ENCODE results near the gene SUPT3H.

Gene SUPT3H

GRCh38 chr6:45265246-45265645 is 112.5 kb downstream of the SUPT3H start:
- Mint-ChIP-seq H3K36me3 (ENCODE audit: low read depth) (no peaks in the 10 kb centered on the region), H3K27ac (no peak overlapping the region), H3K27me3 (ENCODE audit: low read depth, poor library complexity) (no peaks in the 10 kb centered on the region), H3K9me3 (no peaks in the 10 kb centered on the region), H3K4me3 (no peak overlapping the region), H3K4me1 (no peaks in the 10 kb centered on the region)
- no peak for DNase-seq
- TF ChIP-seq, protein P1, sequence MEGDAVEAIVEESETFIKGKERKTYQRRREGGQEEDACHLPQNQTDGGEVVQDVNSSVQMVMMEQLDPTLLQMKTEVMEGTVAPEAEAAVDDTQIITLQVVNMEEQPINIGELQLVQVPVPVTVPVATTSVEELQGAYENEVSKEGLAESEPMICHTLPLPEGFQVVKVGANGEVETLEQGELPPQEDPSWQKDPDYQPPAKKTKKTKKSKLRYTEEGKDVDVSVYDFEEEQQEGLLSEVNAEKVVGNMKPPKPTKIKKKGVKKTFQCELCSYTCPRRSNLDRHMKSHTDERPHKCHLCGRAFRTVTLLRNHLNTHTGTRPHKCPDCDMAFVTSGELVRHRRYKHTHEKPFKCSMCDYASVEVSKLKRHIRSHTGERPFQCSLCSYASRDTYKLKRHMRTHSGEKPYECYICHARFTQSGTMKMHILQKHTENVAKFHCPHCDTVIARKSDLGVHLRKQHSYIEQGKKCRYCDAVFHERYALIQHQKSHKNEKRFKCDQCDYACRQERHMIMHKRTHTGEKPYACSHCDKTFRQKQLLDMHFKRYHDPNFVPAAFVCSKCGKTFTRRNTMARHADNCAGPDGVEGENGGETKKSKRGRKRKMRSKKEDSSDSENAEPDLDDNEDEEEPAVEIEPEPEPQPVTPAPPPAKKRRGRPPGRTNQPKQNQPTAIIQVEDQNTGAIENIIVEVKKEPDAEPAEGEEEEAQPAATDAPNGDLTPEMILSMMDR (IDR thresholded peaks at IDR 0.05), result no peak

DNA sequence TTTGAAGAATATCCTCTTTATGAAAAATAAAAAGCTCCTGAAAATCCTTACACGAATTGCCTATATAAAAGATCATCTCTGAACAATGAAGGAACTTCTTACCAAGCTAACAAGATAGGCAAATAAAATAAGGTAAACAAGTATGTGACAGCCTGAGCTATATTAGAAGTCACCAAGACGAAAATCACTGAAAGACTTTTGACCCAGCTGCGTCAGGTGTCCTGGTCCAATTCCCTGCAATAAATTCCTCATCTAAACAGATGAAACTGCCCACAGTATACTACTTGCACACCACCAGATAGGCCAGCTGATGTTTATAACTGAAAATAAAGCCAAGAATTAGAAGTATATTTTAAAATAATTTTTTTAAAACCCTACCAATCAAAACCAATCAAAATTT is 117.0 kb downstream of the SUPT3H start:
- no peaks in the 10 kb centered on the region for H3K4me1 Mint-ChIP-seq

DNA sequence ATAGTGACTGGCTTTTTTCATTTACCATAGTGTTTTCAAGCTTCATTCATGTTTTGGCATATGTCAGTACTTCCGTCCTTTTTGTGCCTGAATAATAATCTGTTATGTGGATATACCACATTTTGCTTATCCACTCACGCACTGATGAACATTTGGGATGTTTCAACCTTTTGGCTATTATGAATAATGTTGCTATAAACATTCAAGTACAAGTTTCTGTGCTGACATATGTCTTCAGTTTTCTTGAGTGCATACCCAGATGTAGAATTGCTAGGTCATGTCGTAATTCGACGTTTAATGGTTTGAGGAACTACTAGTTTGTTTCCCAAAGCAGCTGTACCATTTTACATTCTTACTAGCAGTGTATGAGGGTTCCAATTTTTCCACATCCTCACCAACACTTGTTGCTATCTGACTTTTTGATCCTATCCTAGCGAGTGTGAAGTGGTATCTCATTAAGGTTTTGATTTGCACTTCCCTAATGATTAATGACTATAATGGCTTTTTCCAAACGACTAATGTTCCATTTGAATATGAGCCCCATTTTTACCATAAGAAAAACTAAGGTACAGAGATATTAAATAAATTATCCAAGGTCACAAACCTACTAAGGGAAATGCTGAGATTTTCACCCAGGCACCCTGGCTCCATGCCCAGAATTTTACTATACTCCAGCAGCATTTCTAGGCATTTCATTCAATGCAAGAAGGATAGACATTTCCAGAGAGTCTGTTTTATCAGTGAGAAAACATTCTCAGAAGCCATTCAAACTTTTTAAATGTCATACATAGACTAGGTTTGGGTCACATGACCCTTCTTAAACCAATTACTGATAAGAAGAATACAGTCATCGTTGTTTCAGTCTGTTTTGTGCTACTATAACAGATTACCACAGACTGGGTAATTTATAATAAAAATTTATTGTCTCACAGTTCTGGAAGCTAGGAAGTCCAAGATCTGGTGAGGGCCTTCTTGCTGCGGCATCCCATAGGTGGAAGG is 120.7 kb downstream of the SUPT3H start:
- no peak overlapping the region for H3K27ac Mint-ChIP-seq
- TF ChIP-seq, protein P1 (IDR thresholded peaks at IDR 0.05), result no peak
- H3K27me3 Mint-ChIP-seq (ENCODE audit: low read depth, poor library complexity), result no peaks in the 10 kb centered on the region
- DNase-seq, result no peak
- no peak overlapping the region for H3K4me3 Mint-ChIP-seq
- peaks cover 8% of the 10 kb centered on the region for H3K36me3 Mint-ChIP-seq (ENCODE audit: low read depth)
- H3K4me1 Mint-ChIP-seq, result peaks cover 23% of the 10 kb centered on the region
- no peaks in the 10 kb centered on the region for H3K9me3 Mint-ChIP-seq

More for the DNA sequence above, 117.0 kb downstream of the SUPT3H start:
- Mint-ChIP-seq H3K9me3 (no peaks in the 10 kb centered on the region), H3K36me3 (ENCODE audit: low read depth) (peaks cover 8% of the 10 kb centered on the region), H3K27ac (no peak overlapping the region), H3K27me3 (ENCODE audit: low read depth, poor library complexity) (no peaks in the 10 kb centered on the region), H3K4me3 (no peak overlapping the region)
- no peak for DNase-seq
- TF ChIP-seq, protein P1 (IDR thresholded peaks at IDR 0.05), result no peak

DNA sequence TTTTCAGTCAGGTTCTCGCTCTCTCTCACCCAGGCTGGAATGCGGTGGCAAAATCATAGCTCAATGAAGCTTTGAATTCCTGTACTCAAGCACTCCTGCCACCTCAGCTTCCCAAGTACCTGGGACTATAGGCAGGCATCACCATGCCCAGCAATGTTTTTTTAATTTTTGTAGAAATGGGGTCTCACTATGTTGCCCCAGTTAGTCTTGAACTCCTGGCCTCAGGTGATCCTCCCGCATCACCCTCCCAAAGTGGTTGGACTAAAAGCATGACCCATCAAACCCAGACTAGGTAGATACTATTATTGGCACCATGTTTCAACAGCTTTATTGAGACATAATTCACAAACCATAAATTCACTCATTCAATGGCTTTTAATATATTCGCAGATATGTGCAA is 122.3 kb downstream of the SUPT3H start:
- TF ChIP-seq, protein P1 (IDR thresholded peaks at IDR 0.05), result no peak
- H3K4me1 Mint-ChIP-seq, result peaks cover 33% of the 10 kb centered on the region
- no peaks in the 10 kb centered on the region for H3K9me3 Mint-ChIP-seq
- no peak overlapping the region for H3K27ac Mint-ChIP-seq
- H3K27me3 Mint-ChIP-seq (ENCODE audit: low read depth, poor library complexity), result peaks cover 3% of the 10 kb centered on the region
- peaks cover 8% of the 10 kb centered on the region for H3K36me3 Mint-ChIP-seq (ENCODE audit: low read depth)
- H3K4me3 Mint-ChIP-seq, result no peak overlapping the region
- DNase-seq, result no peak

DNA sequence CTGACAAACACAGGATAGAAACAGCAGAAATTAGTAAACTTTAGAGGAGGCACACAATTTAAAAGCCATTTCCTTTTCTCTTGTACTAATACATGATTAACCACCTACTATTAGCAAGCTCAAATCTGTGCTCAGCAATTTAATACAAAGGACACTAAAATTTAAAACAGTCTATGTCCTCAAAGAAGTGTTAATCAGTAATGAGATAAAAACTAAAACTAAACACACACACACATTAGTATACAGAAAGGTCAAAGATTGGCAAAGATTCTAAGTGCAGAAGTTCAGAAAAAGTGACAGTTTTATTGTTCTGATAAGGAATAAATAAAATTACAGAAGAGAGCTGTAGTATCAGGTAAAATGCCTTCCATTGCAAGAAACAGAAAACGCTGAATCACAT is 123.5 kb downstream of the SUPT3H start:
- Mint-ChIP-seq H3K4me3 (no peak overlapping the region), H3K36me3 (ENCODE audit: low read depth) (peaks cover 8% of the 10 kb centered on the region), H3K4me1 (peaks cover 45% of the 10 kb centered on the region), H3K27ac (peak overlapping the region; percentile 10), H3K9me3 (no peaks in the 10 kb centered on the region), H3K27me3 (ENCODE audit: low read depth, poor library complexity) (peaks cover 3% of the 10 kb centered on the region)
- DNase-seq, result no peak
- TF ChIP-seq, protein P1 (IDR thresholded peaks at IDR 0.05), result no peak
